CD4-positive, alpha-beta memory T cell (primary cell): ENCODE data around the gene STAB1. TPM values are rescaled to one million over a fixed set of nuclear protein-coding genes. Genes with fewer than 3 reads are reported as not detected.

Experiments used
- CTCF ChIA-PET: fragments of 350-600 bp; sonication (Branson Sonifier 250); formaldehyde crosslinking; loops from one replicate; lab custom pipeline; 2021; ENCODE audit warnings: inconsistent platforms; ENCODE audit not compliant: partially characterized antibody; lab: Charles Lee
- POLR2A ChIA-PET: fragments of 350-600 bp; sonication (Branson Sonifier 250); formaldehyde crosslinking; loops from one replicate; lab custom pipeline; 2021; ENCODE audit not compliant: partially characterized antibody; lab: Charles Lee
- DNase-seq, 5 donors: peaks; one replicate each; pipeline versions ENCODE4 v3.0.0 to v3.0.0-alpha.2; 2020 to 2022; ENCODE audit warnings: mixed read lengths in 1 of 5
- H3K27ac ChIP-seq: one replicate; pipeline ENCODE4 v1.7.0; 2013; ENCODE audit warnings: low read depth, low read length
- H3K27me3 ChIP-seq: 2 replicates; pipeline ENCODE4 v1.7.0; 2013; ENCODE audit warnings: mild to moderate bottlenecking, low read length, moderate library complexity; ENCODE audit not compliant: insufficient read depth
- H3K36me3 ChIP-seq: 2 replicates; pipeline ENCODE4 v1.7.0; 2013; ENCODE audit warnings: mild to moderate bottlenecking, low read length, moderate library complexity; ENCODE audit not compliant: insufficient read depth
- H3K4me1 ChIP-seq: 2 replicates; pipeline ENCODE4 v1.7.0; 2013; ENCODE audit warnings: mild to moderate bottlenecking, low read length, moderate library complexity; ENCODE audit not compliant: insufficient read depth
- H3K4me3 ChIP-seq, 2 donors: one replicate each; pipeline ENCODE4 v1.7.0; 2013; ENCODE audit warnings: low read length in 2 of 2, mild to moderate bottlenecking in 1 of 2
- H3K9me3 ChIP-seq, 2 donors: one replicate each; pipeline ENCODE4 v1.7.0; 2013; ENCODE audit warnings: low read length in 2 of 2, control low read depth in 1 of 2; ENCODE audit not compliant: control insufficient read depth in 1 of 2
- H3K27ac Mint-ChIP-seq, 7 donors: one replicate each; pipeline ENCODE4 v1.8.0; 2020 to 2021; ENCODE audit warnings: mixed read lengths in 7 of 7, mild to moderate bottlenecking in 6 of 7, inconsistent platforms in 3 of 7, moderate library complexity in 3 of 7
- H3K27me3 Mint-ChIP-seq, 2 donors: one replicate each; pipeline ENCODE4 v1.8.0; 2020 to 2021; ENCODE audit warnings: mixed read lengths in 2 of 2
- H3K36me3 Mint-ChIP-seq, 2 donors: one replicate each; pipeline ENCODE4 v1.8.0; 2020 to 2021; ENCODE audit warnings: mixed read lengths in 2 of 2, inconsistent platforms in 1 of 2, mild to moderate bottlenecking in 1 of 2
- H3K4me1 Mint-ChIP-seq, 4 donors: one replicate each; pipeline ENCODE4 v1.8.0; 2020 to 2021; ENCODE audit warnings: mixed read lengths in 4 of 4, mild to moderate bottlenecking in 1 of 4
- H3K4me3 Mint-ChIP-seq, 8 donors: one replicate each; pipeline ENCODE4 v1.8.0; 2020 to 2021; ENCODE audit warnings: mixed read lengths in 8 of 8, mild to moderate bottlenecking in 7 of 8, moderate library complexity in 6 of 8, inconsistent platforms in 3 of 8
- H3K9me3 Mint-ChIP-seq, 8 donors: one replicate each; pipeline ENCODE4 v1.8.0; 2020 to 2021; ENCODE audit warnings: mixed read lengths in 8 of 8, mild to moderate bottlenecking in 5 of 8, inconsistent platforms in 3 of 8, moderate library complexity in 1 of 8
- intact Hi-C: fragments of 100-400 bp; cut with micrococcal nuclease; formaldehyde crosslinking; loops from one replicate; pipeline ENCODE4 v1.15.1; 2023
- polyA plus RNA-seq, 2 donors: library from polyadenylated mRNA; unstranded; fragments of 300-500 nt; fragmentation: Illumina TruSeq; gene quantifications; one replicate each; pipeline ENCODE4 v1.2.3, GENCODE V29; 2021
- total RNA-seq, 2 experiments: library from RNA; stranded (reverse); gene quantifications; one replicate each; pipeline ENCODE4 v1.2.3, GENCODE V29; 2021

The STAB1 gene
- total and polyA plus RNA-seq, 4 experiments from 2014 or later = 11.3 to 13.9 TPM; not detected in 2

DNA sequence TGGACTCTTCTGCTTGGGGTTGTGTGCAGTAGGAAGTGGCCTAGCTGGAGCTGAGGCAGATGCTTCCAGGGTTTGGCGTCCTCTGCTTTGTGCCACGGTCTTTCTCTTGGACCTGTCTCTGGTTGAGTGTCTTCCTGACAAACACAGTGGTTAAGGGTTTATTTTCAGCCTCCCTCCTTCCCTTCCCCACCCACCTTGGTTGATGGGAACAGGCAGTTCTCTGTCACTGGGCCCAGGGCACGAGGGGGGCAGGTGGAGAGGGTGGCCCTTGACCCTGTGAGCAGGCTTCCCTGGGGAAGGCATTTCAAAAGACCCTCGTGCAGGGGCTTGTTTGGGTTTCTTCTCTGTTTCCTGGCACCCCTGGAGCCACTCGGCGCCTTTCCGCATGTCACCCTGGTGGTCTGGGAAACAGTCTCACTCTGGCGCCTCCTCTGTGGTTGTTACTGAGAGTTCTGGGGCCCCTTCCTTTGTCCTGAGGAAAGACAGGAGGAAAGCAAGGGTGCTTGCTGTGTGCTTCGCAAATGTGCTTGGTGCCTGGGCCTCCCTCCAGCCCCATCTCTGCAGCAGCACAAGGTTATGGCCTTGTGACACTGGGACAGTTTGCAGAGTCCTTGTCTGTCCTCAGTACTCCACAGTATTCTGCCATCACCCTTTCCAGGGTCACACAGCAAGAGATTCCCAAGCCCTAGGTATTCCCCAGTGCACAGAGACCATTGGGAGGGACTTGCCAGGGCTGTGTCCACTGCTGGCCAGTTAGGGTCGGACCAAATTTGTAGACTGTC is 10.3 kb upstream of the STAB1 start:
- DNase-seq = no peak
- H3K36me3 Mint-ChIP-seq = peaks cover 31 to 64% of the 10 kb centered on the region in 2 donors

DNA sequence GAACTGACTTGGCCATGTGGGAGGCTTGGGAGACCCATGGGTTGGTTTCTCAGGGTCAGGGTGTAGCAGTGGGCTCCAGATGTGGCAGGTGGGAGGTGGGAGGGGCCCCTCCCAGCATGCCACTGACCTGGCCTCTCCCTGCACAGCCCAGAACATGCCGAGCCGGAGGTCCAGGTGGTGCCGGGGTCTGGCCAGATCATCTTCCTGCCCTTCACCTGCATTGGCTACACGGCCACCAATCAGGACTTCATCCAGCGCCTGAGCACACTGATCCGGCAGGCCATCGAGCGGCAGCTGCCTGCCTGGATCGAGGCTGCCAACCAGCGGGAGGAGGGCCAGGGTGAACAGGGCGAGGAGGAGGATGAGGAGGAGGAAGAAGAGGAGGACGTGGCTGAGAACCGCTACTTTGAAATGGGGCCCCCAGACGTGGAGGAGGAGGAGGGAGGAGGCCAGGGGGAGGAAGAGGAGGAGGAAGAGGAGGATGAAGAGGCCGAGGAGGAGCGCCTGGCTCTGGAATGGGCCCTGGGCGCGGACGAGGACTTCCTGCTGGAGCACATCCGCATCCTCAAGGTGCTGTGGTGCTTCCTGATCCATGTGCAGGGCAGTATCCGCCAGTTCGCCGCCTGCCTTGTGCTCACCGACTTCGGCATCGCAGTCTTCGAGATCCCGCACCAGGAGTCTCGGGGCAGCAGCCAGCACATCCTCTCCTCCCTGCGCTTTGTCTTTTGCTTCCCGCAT is 7.9 kb upstream of the STAB1 start:
- no peaks in the 10 kb centered on the region for H3K27me3 Mint-ChIP-seq
- Histone ChIP-seq H3K27ac (no peak overlapping the region), H3K36me3 (peaks cover 42% of the 10 kb centered on the region), H3K4me1 (no peaks in the 10 kb centered on the region), H3K9me3 (no peaks in the 10 kb centered on the region), H3K4me3 (no peak overlapping the region), H3K27me3 (no peaks in the 10 kb centered on the region)
- intact Hi-C loops = no loop called here
- H3K36me3 Mint-ChIP-seq = peaks cover 16 to 62% of the 10 kb centered on the region in 2 donors
- DNase-seq = peak in 1 of 5 donors; percentile 14
- no peaks in the 10 kb centered on the region for H3K9me3 Mint-ChIP-seq
- H3K4me3 Mint-ChIP-seq = no peak overlapping the region
- peaks cover 0 to 4% (median 1%) of the 10 kb centered on the region in 4 donors for H3K4me1 Mint-ChIP-seq
- POLR2A ChIA-PET = no interaction called here
- peak overlapping the region in 1 of 7 donors; percentile 37 for H3K27ac Mint-ChIP-seq
- CTCF ChIA-PET = no interaction called here

More for the DNA sequence above, 10.3 kb upstream of the STAB1 start:
- H3K4me1 Mint-ChIP-seq = peaks cover 0 to 3% (median 0%) of the 10 kb centered on the region in 4 donors
- no peaks in the 10 kb centered on the region for H3K27me3 Mint-ChIP-seq
- H3K4me1 ChIP-seq = no peaks in the 10 kb centered on the region
- no peaks in the 10 kb centered on the region for H3K27me3 ChIP-seq
- no peak overlapping the region for H3K27ac ChIP-seq
- ChIA-PET CTCF (no interaction called here), POLR2A (no interaction called here)
- no peaks in the 10 kb centered on the region for H3K9me3 ChIP-seq
- H3K4me3 ChIP-seq = no peak overlapping the region
- H3K36me3 ChIP-seq = peaks cover 42% of the 10 kb centered on the region
- H3K9me3 Mint-ChIP-seq = no peaks in the 10 kb centered on the region
- intact Hi-C loops = no loop called here
- peak overlapping the region in 4 of 7 donors; percentile 24 to 62 (median 54) for H3K27ac Mint-ChIP-seq
- H3K4me3 Mint-ChIP-seq = no peak overlapping the region

DNA sequence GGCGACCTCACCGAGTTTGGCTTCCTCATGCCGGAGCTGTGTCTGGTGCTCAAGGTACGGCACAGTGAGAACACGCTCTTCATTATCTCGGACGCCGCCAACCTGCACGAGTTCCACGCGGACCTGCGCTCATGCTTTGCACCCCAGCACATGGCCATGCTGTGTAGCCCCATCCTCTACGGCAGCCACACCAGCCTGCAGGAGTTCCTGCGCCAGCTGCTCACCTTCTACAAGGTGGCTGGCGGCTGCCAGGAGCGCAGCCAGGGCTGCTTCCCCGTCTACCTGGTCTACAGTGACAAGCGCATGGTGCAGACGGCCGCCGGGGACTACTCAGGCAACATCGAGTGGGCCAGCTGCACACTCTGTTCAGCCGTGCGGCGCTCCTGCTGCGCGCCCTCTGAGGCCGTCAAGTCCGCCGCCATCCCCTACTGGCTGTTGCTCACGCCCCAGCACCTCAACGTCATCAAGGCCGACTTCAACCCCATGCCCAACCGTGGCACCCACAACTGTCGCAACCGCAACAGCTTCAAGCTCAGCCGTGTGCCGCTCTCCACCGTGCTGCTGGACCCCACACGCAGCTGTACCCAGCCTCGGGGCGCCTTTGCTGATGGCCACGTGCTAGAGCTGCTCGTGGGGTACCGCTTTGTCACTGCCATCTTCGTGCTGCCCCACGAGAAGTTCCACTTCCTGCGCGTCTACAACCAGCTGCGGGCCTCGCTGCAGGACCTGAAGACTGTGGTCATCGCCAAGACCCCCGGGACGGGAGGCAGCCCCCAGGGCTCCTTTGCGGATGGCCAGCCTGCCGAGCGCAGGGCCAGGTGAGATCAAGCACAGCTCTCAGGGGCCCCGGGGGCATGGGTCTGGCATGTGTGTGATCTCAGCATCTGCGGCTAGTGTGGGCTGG is 7.1 kb upstream of the STAB1 start:
- peaks cover 44% of the 10 kb centered on the region for H3K36me3 ChIP-seq

DNA sequence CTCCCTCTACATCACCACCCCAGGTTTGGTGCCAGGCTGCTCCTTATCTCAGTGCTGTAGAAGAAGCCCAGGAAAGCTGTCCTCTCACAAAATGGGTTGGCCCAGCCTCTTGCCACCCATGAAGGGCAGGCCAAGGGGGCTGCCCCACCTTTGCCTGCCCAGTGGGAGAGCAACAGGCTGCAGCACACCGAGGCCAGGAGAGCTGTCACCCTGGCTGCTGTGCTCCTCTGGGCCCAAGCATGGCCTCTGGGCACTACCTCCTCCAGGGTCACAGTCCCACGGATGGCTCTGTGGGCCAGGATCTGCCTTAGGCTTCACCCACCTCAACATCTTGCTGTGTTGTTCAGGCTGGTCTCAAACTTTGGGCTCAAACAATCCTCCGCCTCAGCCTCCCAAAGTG is 6.4 kb upstream of the STAB1 start:
- H3K27ac Mint-ChIP-seq = peak overlapping the region in 1 of 7 donors; percentile 18
- intact Hi-C loops = no loop called here
- H3K27ac ChIP-seq = no peak overlapping the region
- peaks cover 39% of the 10 kb centered on the region for H3K36me3 ChIP-seq
- no peak overlapping the region for H3K4me3 ChIP-seq
- peak in 1 of 5 donors; percentile 15 for DNase-seq
- CTCF ChIA-PET = no interaction called here
- H3K4me1 Mint-ChIP-seq = peaks cover 0 to 4% (median 1%) of the 10 kb centered on the region in 4 donors
- H3K9me3 Mint-ChIP-seq = no peaks in the 10 kb centered on the region
- POLR2A ChIA-PET = interaction anchor here (1.4 kb wide), 1 partner anchor 47 kb away, joined by 5 read pairs; no protein-coding TSS in a partner anchor
- no peaks in the 10 kb centered on the region for H3K27me3 ChIP-seq
- no peak overlapping the region for H3K4me3 Mint-ChIP-seq
- H3K4me1 ChIP-seq = no peaks in the 10 kb centered on the region
- H3K27me3 Mint-ChIP-seq = no peaks in the 10 kb centered on the region
- no peaks in the 10 kb centered on the region for H3K9me3 ChIP-seq
- peaks cover 17 to 61% of the 10 kb centered on the region in 2 donors for H3K36me3 Mint-ChIP-seq

More for the DNA sequence above, 7.1 kb upstream of the STAB1 start:
- Histone ChIP-seq H3K27me3 (no peaks in the 10 kb centered on the region), H3K27ac (no peak overlapping the region), H3K4me3 (no peak overlapping the region), H3K4me1 (no peaks in the 10 kb centered on the region), H3K9me3 (no peaks in the 10 kb centered on the region)
- ChIA-PET CTCF (no interaction called here), POLR2A (no interaction called here)
- peak in 1 of 5 donors; percentile 29 for DNase-seq
- peaks cover 17 to 65% of the 10 kb centered on the region in 2 donors for H3K36me3 Mint-ChIP-seq
- peak overlapping the region in 1 of 7 donors; percentile 37 for H3K27ac Mint-ChIP-seq
- H3K4me3 Mint-ChIP-seq = no peak overlapping the region
- H3K9me3 Mint-ChIP-seq = no peaks in the 10 kb centered on the region
- no peaks in the 10 kb centered on the region for H3K27me3 Mint-ChIP-seq
- peaks cover 0 to 4% (median 1%) of the 10 kb centered on the region in 4 donors for H3K4me1 Mint-ChIP-seq
- intact Hi-C loops = no loop called here

DNA sequence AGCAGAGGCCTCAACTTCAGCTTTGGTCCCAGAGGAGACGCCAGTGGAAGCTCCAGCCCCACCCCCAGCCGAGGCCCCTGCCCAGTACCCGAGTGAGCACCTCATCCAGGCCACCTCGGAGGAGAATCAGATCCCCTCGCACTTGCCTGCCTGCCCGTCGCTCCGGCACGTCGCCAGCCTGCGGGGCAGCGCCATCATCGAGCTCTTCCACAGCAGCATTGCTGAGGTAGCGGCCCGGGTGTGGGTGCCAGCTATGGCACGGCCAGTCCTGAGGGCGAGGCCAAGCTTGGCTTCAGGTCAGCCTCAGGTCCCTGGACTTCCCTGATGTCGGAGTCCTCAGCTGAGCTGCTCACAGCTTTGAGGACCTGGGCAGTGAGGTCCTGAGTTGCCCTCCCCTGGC is 5.7 kb upstream of the STAB1 start:
- Mint-ChIP-seq H3K4me3 (no peak overlapping the region), H3K27ac (peak overlapping the region in 1 of 7 donors; percentile 62), H3K36me3 (peaks cover 17 to 55% of the 10 kb centered on the region in 2 donors), H3K4me1 (peaks cover 3 to 6% (median 4%) of the 10 kb centered on the region in 4 donors), H3K9me3 (no peaks in the 10 kb centered on the region), H3K27me3 (no peaks in the 10 kb centered on the region)
- Histone ChIP-seq H3K36me3 (peaks cover 37% of the 10 kb centered on the region), H3K27me3 (no peaks in the 10 kb centered on the region), H3K4me3 (no peak overlapping the region), H3K4me1 (no peaks in the 10 kb centered on the region), H3K9me3 (no peaks in the 10 kb centered on the region), H3K27ac (no peak overlapping the region)
- CTCF ChIA-PET = interaction anchor here (0.9 kb wide), 1 partner anchor 43 kb away, joined by 3 read pairs; no protein-coding TSS in a partner anchor
- POLR2A ChIA-PET = interaction anchor here (1.4 kb wide), 1 partner anchor 46 kb away, joined by 5 read pairs; no protein-coding TSS in a partner anchor
- intact Hi-C loops = no loop called here
- DNase-seq = peak in 1 of 5 donors; percentile 31

DNA sequence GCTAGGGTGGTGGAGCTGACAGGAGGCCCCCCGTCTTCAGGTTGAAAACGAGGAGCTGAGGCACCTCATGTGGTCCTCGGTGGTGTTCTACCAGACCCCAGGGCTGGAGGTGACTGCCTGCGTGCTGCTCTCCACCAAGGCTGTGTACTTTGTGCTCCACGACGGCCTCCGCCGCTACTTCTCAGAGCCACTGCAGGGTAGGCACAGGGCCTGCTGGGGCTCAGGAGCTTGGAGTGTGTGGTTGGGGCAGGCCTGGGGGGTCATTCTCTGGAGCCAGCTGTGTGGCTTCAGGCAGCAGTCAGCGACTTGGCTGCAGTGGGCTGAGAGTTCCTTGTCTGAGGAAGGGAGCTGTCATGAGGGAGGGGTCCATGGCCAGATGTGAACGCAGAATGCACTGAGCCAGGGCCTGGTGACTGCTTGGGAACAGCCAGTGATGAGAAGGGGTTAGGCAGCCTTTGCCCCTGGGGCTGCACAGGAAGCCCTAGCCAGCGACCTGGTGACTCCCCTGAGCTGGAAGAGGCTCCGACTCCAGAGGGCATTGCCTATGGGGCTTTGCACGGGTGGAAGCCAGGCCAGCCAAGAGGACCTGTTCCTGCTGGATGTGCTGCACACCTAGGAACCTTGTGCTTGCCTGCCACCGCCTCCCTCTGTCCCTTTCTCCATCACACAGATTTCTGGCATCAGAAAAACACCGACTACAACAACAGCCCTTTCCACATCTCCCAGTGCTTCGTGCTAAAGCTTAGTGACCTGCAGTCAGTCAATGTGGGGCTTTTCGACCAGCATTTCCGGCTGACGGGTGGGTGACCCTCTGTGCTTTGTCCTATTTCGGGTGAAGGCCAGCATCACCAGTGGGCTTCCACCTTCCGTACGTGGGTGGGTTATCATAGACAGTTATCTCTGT is 4.9 kb upstream of the STAB1 start:
- no peak overlapping the region for H3K4me3 Mint-ChIP-seq
- no peaks in the 10 kb centered on the region for H3K27me3 Mint-ChIP-seq
- intact Hi-C loops = no loop called here
- POLR2A ChIA-PET = interaction anchor here (1.4 kb wide), 1 partner anchor 45 kb away, joined by 5 read pairs; no protein-coding TSS in a partner anchor
- H3K36me3 Mint-ChIP-seq = peaks cover 17 to 51% of the 10 kb centered on the region in 2 donors
- Histone ChIP-seq H3K27me3 (no peaks in the 10 kb centered on the region), H3K4me1 (no peaks in the 10 kb centered on the region), H3K4me3 (no peak overlapping the region), H3K9me3 (no peaks in the 10 kb centered on the region), H3K36me3 (peaks cover 37% of the 10 kb centered on the region), H3K27ac (no peak overlapping the region)
- H3K27ac Mint-ChIP-seq = peak overlapping the region in 1 of 7 donors; percentile 34
- H3K4me1 Mint-ChIP-seq = peaks cover 4 to 6% (median 5%) of the 10 kb centered on the region in 4 donors
- H3K9me3 Mint-ChIP-seq = no peaks in the 10 kb centered on the region
- peak in 1 of 5 donors; percentile 27 for DNase-seq
- CTCF ChIA-PET = interaction anchor here (0.6 to 0.9 kb wide), 2 partner anchors 44 to 78 kb away, joined by 3 read pairs; no protein-coding TSS in a partner anchor
